Fibroblast of lung (primary cell): ENCODE measurements around the gene PRX.

Experiments used
- CTCF ChIP-seq, 2 donors: IDR thresholded peaks in 1 of 2; conservative IDR thresholded peaks in 1 of 2; 1 replicate in 1 of 2; 2 replicates in 1 of 2; pipeline ENCODE4 v1.5.1; 2011 to 2012; ENCODE audit warnings: low read length in 2 of 2, control low read depth in 1 of 2, inconsistent platforms in 1 of 2, low read depth in 1 of 2, mild to moderate bottlenecking in 1 of 2
- EZH2 ChIP-seq: IDR thresholded peaks from 2 replicates; pipeline ENCODE4 v1.5.1; 2012; ENCODE audit warnings: low read length, control low read depth, mild to moderate bottlenecking; ENCODE audit errors: missing control alignments

DNA sequence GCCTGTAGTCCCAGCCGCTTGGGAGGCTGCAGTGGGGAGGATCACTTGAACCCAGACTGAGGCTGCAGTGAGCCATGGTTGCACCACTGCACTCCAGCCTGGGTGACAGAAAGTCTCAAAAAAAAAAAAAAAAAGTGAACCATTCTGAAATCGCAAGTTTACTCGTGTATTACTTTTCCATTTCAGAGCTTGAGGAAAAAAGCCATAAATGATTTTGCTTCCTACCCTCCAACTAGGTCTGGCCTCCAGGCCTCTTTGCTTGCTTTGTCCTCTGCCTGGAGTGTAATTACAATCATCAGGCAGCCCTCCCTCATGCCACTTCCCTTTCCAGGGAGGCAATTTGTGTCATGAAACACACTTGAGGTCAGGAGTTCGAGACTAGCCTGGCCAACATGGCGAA, 43.9 kb upstream of the PRX start:
- TF ChIP-seq CTCF (conservative IDR thresholded peaks at IDR 0.05 in 1 of 2, IDR thresholded peaks at IDR 0.05 in 1 of 2; ENCODE audit: low read depth in 1 of 2, low read length in 2 of 2) (no peak), EZH2 (no peak)
